MCF 10A (cell line): ENCODE results near the gene TET1. TPM values are rescaled to one million over a fixed set of nuclear protein-coding genes. Genes with fewer than 3 reads are reported as not detected.

ENCODE experiments used
- BruUV-seq: library from RNA; stranded (reverse); fragments of 400-500 nt; replicated peaks from 2 replicates; lab custom pipeline; 2021; lab: Mats Ljungman, UMichigan
- CTCF ChIA-PET: fragments of 300-600 bp; sonication (Branson Sonifier 250); formaldehyde crosslinking; extraction: SDS; loops from one replicate; lab custom pipeline; 2021; ENCODE audit warnings: antibody characterized with exemption, inconsistent platforms; lab: Yijun Ruan, JAX
- POLR2A ChIA-PET: fragments of 300-600, 350-650 bp; sonication (Branson Sonifier 250); formaldehyde crosslinking; extraction: SDS; loops from one replicate; lab custom pipeline; 2020; ENCODE audit warnings: antibody characterized with exemption, inconsistent platforms; lab: Yijun Ruan, JAX
- DNase-seq: peaks from one replicate; pipeline ENCODE4 v3.0.0-alpha.2; 2018; ENCODE audit not compliant: unreplicated experiment
- H3K27ac Mint-ChIP-seq: one replicate; pipeline ENCODE4 v1.8.0; 2022; ENCODE audit warnings: mild to moderate bottlenecking, low read depth, mixed read lengths; ENCODE audit not compliant: unreplicated experiment
- H3K27me3 Mint-ChIP-seq: one replicate; pipeline ENCODE4 v1.8.0; 2022; ENCODE audit warnings: mixed read lengths; ENCODE audit not compliant: insufficient read depth, unreplicated experiment
- H3K36me3 Mint-ChIP-seq: one replicate; pipeline ENCODE4 v1.8.0; 2022; ENCODE audit warnings: mild to moderate bottlenecking, moderate library complexity, mixed read lengths; ENCODE audit not compliant: insufficient read depth, unreplicated experiment
- H3K4me1 Mint-ChIP-seq: one replicate; pipeline ENCODE4 v1.8.0; 2022; ENCODE audit warnings: mixed read lengths; ENCODE audit not compliant: insufficient read depth, unreplicated experiment
- H3K4me3 Mint-ChIP-seq: one replicate; pipeline ENCODE4 v1.8.0; 2022; ENCODE audit warnings: mild to moderate bottlenecking, moderate library complexity, mixed read lengths; ENCODE audit not compliant: unreplicated experiment
- H3K9me3 Mint-ChIP-seq: one replicate; pipeline ENCODE4 v1.8.0; 2022; ENCODE audit warnings: mixed read lengths; ENCODE audit not compliant: unreplicated experiment
- intact Hi-C: fragments of 100-400 bp; cut with micrococcal nuclease; formaldehyde crosslinking; loops from 2 replicates; pipeline ENCODE4 v1.14.1; 2022
- total RNA-seq: library from RNA; stranded (reverse); gene quantifications from 2 replicates; pipeline ENCODE4 v1.2.3, GENCODE V29; 2022
- TF ChIP-seq, protein P1 (sequence below): fragments of 200-600 bp; IDR thresholded peaks from one replicate; pipeline ENCODE4 v1.8.0; 2022; ENCODE audit warnings: antibody characterized with exemption, mild to moderate bottlenecking; ENCODE audit not compliant: unreplicated experiment

TET1 gene
- total RNA-seq, 1 experiment from 2014 or later, result 0.05 TPM

DNA sequence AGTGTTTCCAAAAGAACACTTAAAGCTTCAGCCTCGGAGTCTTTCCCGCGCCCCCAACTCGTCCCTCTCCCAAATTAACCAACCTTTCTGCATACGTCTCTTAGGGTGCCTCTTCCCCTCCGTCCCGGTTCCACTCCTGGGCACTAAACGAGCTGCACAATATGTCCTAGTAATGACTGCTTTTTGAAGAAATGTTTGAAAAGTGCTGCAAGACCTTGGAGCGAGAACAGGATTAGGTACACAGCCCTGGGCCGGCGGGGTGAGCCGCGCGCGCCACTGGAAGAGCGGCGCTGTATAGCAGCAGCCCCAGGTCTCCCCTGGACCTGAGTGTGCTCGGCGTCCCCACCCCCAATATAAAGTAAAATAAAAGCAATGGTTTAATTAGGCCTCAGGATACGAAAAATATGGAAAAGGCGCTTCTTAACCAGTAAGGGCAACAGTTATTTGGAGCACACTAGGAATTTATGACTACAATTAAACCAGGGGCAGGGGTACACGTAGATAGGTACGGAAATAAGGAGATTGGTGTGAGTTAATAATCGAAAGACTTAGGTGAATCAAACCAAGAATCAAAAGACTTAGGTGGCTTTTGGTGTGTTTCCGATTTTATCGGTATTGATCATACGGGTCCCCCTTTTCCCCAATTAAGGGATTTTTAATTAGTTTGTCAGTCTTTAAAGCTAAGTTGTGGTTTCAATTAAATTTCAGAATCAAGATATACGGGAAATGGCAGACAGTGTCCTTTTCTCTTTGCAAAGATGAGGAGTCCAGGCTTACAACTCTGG, 1.9 kb downstream of the TET1 start:
- no peak for DNase-seq
- ChIA-PET POLR2A (no interaction called here), CTCF (no interaction called here)
- peaks cover 11% of the 10 kb centered on the region for H3K27me3 Mint-ChIP-seq
- peaks cover 7% of the 10 kb centered on the region for H3K36me3 Mint-ChIP-seq
- no peaks in the 10 kb centered on the region for H3K9me3 Mint-ChIP-seq
- TF ChIP-seq, protein P1, sequence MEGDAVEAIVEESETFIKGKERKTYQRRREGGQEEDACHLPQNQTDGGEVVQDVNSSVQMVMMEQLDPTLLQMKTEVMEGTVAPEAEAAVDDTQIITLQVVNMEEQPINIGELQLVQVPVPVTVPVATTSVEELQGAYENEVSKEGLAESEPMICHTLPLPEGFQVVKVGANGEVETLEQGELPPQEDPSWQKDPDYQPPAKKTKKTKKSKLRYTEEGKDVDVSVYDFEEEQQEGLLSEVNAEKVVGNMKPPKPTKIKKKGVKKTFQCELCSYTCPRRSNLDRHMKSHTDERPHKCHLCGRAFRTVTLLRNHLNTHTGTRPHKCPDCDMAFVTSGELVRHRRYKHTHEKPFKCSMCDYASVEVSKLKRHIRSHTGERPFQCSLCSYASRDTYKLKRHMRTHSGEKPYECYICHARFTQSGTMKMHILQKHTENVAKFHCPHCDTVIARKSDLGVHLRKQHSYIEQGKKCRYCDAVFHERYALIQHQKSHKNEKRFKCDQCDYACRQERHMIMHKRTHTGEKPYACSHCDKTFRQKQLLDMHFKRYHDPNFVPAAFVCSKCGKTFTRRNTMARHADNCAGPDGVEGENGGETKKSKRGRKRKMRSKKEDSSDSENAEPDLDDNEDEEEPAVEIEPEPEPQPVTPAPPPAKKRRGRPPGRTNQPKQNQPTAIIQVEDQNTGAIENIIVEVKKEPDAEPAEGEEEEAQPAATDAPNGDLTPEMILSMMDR, result no peak
- peaks cover 5% of the 10 kb centered on the region for H3K4me1 Mint-ChIP-seq
- no TSS peak for BruUV-seq
- H3K4me3 Mint-ChIP-seq, result no peak overlapping the region
- intact Hi-C loops, result no loop called here
- H3K27ac Mint-ChIP-seq, result no peak overlapping the region

DNA sequence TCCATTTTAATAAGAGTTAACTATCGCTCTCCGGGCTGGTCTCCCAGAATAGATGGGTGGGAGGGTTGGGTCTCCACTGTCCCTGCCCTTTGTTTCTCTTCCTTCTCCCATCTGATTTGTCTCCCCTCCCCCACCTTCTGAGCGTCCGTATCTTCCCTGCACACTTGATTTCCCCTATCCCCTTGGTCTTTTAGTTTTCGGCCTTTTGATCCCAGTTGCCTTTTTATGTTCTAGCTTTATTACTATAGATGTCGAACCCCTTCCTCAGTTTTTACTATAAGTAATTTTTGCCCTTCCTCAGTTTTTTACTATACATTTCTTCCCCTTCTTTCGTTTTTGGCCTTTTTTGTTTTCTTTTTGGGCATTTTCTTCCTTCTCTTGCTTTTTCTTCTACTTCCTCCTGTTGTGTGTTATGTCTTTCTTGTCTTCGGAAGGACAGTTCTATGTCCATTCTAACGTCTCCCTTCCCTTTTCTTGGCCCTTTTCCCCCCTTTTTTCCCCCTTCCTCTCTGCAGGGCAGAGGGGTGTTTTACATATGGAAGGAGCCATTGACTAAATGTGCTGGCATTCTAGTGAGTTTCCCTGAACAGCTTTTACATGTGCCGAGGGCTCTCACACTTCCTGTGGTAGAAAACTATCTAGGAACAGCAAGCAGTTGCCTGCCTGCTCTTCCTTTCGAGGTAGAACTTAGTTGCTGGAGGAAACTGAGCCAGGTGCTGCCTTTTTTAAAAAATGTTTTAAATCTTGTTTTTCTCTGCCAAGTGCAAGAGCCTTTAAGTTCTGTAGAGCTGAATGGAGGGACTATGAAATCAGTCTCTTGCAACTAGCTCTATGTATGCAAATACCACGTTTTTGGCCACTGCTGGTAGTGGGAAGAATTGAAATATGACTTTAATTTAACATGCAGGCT, 2.8 kb downstream of the TET1 start:
- no peak overlapping the region for H3K4me3 Mint-ChIP-seq
- CTCF ChIA-PET, result interaction anchor here (0.6 kb wide), 1 partner anchor 21 kb away, joined by 3 read pairs; no protein-coding TSS in a partner anchor
- H3K9me3 Mint-ChIP-seq, result no peaks in the 10 kb centered on the region
- intact Hi-C loops, result no loop called here
- POLR2A ChIA-PET, result interaction anchor here (1.0 to 1.1 kb wide), 3 partner anchors 11 to 158 kb away, joined by 3 read pairs; partner anchors contain the start of gene CCAR1
- H3K36me3 Mint-ChIP-seq, result peaks cover 7% of the 10 kb centered on the region
- DNase-seq, result no peak
- peaks cover 11% of the 10 kb centered on the region for H3K27me3 Mint-ChIP-seq
- TF ChIP-seq, protein P1, result no peak
- BruUV-seq, result no TSS peak
- no peak overlapping the region for H3K27ac Mint-ChIP-seq
- H3K4me1 Mint-ChIP-seq, result peaks cover 5% of the 10 kb centered on the region

DNA sequence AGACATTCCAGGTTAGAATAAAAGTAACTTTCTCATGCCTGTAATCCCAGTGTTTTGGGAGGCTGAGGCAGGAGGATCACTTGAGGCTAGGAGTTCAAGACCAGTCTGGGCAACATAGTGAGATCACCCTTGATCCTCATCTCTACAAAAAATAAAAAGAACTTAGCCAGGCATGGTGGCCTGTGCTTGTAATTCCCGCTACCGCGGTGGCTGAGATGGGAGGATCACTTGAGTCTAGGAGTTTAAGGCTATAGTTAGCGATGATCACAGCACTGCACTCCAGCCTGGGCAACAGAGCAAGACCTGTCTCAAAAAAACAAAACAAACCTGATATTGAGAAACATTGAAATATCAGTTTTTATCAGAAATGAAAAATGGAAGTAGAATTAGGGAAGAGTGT, 4.6 kb downstream of the TET1 start:
- Mint-ChIP-seq H3K9me3 (no peaks in the 10 kb centered on the region), H3K27me3 (peaks cover 11% of the 10 kb centered on the region), H3K36me3 (peaks cover 7% of the 10 kb centered on the region), H3K4me3 (no peak overlapping the region), H3K27ac (no peak overlapping the region), H3K4me1 (peaks cover 5% of the 10 kb centered on the region)
- no peak for DNase-seq
- intact Hi-C loops, result no loop called here
- CTCF ChIA-PET, result no interaction called here
- TF ChIP-seq, protein P1, result no peak
- POLR2A ChIA-PET, result interaction anchor here (0.6 kb wide), 1 partner anchor 244 kb away, joined by 3 read pairs; no protein-coding TSS in a partner anchor
- no TSS peak for BruUV-seq

DNA sequence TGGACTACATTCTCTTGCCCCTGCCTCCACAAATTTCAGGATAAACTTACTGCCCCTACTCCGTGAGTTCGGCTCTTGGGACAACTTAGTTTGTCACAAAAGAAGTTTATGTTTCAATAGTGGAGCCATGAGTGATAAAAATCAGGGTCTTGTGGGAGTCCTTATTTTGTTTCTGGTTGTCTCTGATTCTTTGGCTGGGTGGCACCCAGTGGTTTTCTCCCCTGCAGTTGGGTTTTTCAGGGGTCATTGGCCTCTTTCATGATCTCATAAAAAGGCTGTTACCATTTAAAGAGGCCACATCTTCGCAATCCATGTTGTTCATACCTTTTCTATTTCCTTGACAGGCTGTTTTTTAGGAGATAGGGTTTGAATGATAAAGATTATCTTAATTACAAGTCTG, 5.5 kb downstream of the TET1 start:
- ChIA-PET CTCF (no interaction called here), POLR2A (no interaction called here)
- Mint-ChIP-seq H3K27me3 (peaks cover 10% of the 10 kb centered on the region), H3K27ac (no peak overlapping the region), H3K4me3 (no peak overlapping the region), H3K4me1 (peaks cover 5% of the 10 kb centered on the region), H3K9me3 (no peaks in the 10 kb centered on the region), H3K36me3 (peaks cover 7% of the 10 kb centered on the region)
- no TSS peak for BruUV-seq
- intact Hi-C loops, result no loop called here
- TF ChIP-seq, protein P1, result no peak
- no peak for DNase-seq
